ENCODE results near the gene LSM5. TPM values are rescaled to one million over a fixed set of nuclear protein-coding genes. Genes with fewer than 3 reads are reported as not detected.

The LSM5 gene
- total RNA-seq, 4 donors from 2014 or later = 10.5 to 21.4 (median 14.1) TPM

DNA sequence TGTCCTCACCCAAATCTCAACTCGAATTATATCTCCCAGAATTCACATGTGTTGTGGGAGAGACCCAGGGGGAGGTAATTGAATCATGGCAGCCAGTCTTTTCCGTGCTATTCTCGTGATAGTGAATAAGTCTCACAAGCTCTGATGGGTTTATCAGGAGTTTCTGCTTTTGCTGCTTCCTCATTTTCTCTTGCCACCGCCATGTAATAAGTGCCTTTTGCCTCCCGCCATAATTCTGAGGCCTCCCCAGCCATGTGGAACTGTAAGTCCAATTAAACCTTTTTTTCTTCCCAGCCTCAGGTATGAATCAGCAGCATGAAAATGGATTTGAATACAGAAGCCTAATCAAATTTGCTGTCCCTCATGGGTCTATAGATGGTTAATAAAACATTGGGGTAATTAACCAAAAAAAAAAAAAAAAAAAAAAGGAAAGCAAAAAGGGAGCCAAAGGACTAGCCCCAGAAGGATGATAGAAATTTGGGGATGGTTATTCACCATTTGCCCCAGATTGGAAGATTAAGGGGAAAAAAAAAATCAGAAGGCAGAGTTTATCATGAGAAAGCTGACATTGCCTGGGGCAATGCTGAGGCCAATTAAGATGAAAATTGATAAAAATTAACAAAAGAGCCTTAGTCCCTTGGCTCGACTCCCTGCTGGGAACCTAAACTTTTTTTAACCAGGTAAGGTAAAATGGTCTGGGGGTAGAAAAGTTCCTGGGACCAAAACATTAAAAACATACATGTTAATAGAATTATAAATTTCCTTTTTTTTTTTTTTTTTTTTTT, 32.8 kb upstream of the LSM5 start:
- DNase-seq (ENCODE audit: low spot score) (no peak), ATAC-seq (ENCODE audit: low FRiP score) (no peak)
- TF ChIP-seq, protein P1, sequence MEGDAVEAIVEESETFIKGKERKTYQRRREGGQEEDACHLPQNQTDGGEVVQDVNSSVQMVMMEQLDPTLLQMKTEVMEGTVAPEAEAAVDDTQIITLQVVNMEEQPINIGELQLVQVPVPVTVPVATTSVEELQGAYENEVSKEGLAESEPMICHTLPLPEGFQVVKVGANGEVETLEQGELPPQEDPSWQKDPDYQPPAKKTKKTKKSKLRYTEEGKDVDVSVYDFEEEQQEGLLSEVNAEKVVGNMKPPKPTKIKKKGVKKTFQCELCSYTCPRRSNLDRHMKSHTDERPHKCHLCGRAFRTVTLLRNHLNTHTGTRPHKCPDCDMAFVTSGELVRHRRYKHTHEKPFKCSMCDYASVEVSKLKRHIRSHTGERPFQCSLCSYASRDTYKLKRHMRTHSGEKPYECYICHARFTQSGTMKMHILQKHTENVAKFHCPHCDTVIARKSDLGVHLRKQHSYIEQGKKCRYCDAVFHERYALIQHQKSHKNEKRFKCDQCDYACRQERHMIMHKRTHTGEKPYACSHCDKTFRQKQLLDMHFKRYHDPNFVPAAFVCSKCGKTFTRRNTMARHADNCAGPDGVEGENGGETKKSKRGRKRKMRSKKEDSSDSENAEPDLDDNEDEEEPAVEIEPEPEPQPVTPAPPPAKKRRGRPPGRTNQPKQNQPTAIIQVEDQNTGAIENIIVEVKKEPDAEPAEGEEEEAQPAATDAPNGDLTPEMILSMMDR (IDR thresholded peaks at IDR 0.05) = no peak

DNA sequence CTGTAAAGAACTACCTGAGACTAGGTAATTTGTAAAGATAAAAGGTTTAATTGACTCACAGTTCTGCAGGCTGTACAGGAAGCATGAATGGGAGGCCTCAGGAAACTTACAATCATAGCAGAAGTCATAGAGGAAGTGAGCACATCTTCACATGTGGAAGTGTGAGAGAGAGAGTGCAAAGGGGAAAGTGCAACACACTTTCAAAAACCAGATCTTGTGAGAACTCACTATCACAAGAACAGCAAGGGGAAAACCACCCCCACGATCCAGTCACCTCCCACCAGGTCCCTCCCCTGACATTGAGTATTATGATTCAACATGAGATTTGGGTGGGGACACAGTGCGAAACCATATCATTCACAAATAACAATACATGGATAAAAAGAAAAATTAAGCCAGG, 29.6 kb upstream of the LSM5 start:
- no peak for ATAC-seq (ENCODE audit: low FRiP score)
- TF ChIP-seq, protein P1 (IDR thresholded peaks at IDR 0.05) = no peak
- DNase-seq (ENCODE audit: low spot score) = no peak

DNA sequence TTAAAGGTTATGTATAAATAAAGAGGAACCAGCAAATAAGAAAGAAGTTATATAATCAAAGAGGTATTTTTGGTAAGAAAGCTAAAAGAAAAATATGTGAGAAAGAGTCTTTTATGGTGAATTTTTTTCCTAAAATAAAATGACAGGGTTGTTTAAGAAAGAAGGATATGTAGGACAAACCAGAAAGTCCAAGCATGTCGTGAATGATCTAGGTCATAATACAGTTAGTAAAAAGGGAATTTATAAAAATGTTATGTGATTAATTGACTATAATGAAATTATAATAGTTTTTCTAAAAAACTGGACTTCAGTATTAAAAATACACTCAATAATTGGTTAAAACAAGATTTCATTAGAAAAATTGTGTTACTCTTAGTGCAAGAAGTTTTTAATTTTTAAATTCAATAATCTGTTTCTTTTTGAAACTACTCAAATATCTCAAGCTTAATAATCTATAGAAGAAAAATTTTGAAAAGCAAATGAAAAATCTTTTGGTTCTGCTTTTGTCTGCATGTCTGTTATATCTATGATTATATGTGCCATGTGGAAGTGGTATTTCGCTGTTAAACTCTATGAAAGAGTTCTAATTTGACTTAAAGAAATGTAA, 28.5 kb upstream of the LSM5 start:
- TF ChIP-seq, protein P1 (IDR thresholded peaks at IDR 0.05) = no peak
- no peak for DNase-seq (ENCODE audit: low spot score)
- no peak for ATAC-seq (ENCODE audit: low FRiP score)

DNA sequence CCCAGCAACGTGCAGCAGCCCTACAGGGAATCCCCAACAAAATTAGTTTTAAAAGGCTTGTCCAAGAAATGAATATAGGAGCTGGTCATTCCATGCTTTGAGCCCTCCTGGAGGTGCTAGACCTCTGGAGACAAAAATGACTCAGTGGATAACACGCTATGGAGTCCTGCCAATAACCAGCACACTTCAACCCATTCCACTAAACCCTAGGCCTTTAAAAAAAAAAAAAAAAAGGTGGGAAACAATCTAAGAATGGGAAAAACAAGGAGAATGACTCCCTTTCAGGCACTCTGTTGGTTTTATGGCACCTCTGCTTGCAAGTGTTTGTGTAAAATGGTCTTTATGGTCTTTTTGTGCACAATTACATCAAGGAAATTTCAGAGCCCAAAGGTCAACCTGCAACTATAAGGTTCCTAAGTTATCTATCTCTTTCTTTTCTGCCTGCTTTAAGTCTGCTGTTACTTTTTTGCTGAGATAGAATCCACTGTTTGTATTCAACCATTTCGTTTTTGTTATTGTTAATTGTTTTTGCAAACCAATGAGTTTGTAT, 26.4 kb upstream of the LSM5 start:
- no peak for ATAC-seq (ENCODE audit: low FRiP score)
- no peak for DNase-seq (ENCODE audit: low spot score)
- TF ChIP-seq, protein P1 (IDR thresholded peaks at IDR 0.05) = no peak

DNA sequence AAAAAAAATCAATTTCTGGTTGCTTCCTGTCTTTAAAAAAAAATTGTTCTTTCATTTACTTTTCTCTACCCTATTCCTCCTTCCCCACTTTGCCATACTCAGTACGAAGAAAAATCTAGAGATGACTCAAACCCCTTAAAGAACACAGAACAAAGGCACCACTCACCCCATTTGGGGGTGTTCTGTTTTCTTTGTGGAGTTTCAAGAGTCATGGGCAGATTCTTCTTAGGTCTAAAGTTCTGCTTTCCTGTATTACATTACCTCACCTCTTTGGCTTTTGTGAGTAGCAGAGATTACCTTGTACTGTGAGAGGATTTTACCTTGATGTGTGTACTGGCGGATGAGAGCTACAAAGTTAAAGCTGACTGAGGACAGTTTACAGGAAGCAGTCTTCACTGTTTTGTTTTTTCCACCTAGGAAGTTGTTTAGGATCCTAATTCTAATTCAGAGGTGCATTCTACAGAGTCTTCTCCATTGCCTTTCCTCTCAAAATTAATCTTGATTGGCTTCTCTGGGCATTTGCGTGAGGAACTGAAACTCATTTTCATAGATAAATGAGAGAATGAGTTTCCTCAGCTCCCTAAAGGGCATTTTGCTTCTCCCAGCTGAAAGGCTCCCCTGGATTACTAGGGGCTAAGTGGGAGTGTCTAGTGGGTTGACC, 25.8 kb upstream of the LSM5 start:
- no peak for ATAC-seq (ENCODE audit: low FRiP score)
- no peak for DNase-seq (ENCODE audit: low spot score)
- TF ChIP-seq, protein P1 (IDR thresholded peaks at IDR 0.05) = no peak

DNA sequence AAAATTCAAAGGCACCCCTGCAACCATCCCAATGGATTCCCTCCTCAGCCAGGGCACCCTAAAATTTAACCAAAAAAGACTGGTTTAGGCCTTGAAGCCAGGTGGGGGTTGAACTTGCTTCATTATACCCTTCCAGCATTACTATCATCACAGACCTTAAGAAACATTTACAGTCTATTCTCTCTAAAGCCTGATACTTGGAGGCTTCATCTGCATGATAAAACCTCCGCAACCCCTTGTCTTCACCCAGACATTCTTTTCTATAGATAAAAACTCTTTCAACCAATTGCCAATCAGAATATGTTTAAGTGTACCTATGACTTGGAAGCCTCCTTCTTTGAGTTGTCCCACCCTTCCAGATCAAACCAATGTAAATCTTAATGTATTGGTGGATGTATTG, 23.0 kb upstream of the LSM5 start:
- no peak for ATAC-seq (ENCODE audit: low FRiP score)
- DNase-seq (ENCODE audit: low spot score) = no peak
- TF ChIP-seq, protein P1 (IDR thresholded peaks at IDR 0.05) = no peak

All from omental fat pad (tissue), 4 donors.